ENCODE measurements around the gene OR10P1. TPM values are rescaled to one million over a fixed set of nuclear protein-coding genes. Genes with fewer than 3 reads are reported as not detected.
"Not testable (repeated sequence)": the region's sequence is repeated elsewhere in the genome, so short reads cannot be mapped to it uniquely, and the experiment has no call there.

The OR10P1 gene
- total RNA-seq (not detected in 2 replicates), polyA plus RNA-seq (not detected in 2 replicates), polyA minus RNA-seq (not detected in 2 replicates)
- not detected for total RNA-seq (2013)

DNA sequence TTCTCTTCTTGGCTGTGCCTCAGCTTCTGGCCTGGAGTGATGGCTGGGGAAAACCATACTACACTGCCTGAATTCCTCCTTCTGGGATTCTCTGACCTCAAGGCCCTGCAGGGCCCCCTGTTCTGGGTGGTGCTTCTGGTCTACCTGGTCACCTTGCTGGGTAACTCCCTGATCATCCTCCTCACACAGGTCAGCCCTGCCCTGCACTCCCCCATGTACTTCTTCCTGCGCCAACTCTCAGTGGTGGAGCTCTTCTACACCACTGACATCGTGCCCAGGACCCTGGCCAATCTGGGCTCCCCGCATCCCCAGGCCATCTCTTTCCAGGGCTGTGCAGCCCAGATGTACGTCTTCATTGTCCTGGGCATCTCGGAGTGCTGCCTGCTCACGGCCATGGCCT, at the start of gene OR10P1:
Gene OR10P1, plus strand, starts transcription at position 40 of the 400 bp plus-strand sequence. Its CDS starts 0 bp downstream, at position 40.
- H3K9ac ChIP-seq (ENCODE audit: low read length) = no peak within 1 kb of the TSS
- no peak within 1 kb of the TSS for H3K4me3 Mint-ChIP-seq
- H3K27ac ChIP-seq (ENCODE audit: low read length in 2 of 2) = no peak within 1 kb of the TSS
- no peaks in the 10 kb centered on the region for H3K79me2 ChIP-seq (ENCODE audit: control insufficient read depth, insufficient read depth, low read length)
- ATAC-seq (ENCODE audit: low read depth) = no peak
- peaks cover 0 to 17% (median 3%) of the 10 kb centered on the region in 4 experiments for H3K27me3 ChIP-seq (replicated peaks in 1 of 4; ENCODE audit: control extremely low read depth in 1 of 4, control insufficient read depth in 3 of 4, insufficient read depth in 4 of 4, low read length in 3 of 4)
- H3K4me1 ChIP-seq (ENCODE audit: control insufficient read depth in 2 of 2, insufficient read depth in 2 of 2, low read length in 2 of 2) = peaks cover 8% of the 10 kb centered on the region in 2 donors
- TF ChIP-seq, protein P1, sequence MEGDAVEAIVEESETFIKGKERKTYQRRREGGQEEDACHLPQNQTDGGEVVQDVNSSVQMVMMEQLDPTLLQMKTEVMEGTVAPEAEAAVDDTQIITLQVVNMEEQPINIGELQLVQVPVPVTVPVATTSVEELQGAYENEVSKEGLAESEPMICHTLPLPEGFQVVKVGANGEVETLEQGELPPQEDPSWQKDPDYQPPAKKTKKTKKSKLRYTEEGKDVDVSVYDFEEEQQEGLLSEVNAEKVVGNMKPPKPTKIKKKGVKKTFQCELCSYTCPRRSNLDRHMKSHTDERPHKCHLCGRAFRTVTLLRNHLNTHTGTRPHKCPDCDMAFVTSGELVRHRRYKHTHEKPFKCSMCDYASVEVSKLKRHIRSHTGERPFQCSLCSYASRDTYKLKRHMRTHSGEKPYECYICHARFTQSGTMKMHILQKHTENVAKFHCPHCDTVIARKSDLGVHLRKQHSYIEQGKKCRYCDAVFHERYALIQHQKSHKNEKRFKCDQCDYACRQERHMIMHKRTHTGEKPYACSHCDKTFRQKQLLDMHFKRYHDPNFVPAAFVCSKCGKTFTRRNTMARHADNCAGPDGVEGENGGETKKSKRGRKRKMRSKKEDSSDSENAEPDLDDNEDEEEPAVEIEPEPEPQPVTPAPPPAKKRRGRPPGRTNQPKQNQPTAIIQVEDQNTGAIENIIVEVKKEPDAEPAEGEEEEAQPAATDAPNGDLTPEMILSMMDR (IDR thresholded peaks at IDR 0.05) = no peak
- no peak for TF ChIP-seq EZH2 (IDR thresholded peaks at IDR 0.05; ENCODE audit: borderline replicate concordance, insufficient read depth, low read depth, low read length, poor library complexity, severe bottlenecking)
- H3K27ac Mint-ChIP-seq = no peak within 1 kb of the TSS
- no peak for DNase-seq
- intact Hi-C loops (cut with micrococcal nuclease) = no loop called here
- no peak within 1 kb of the TSS for H2AFZ ChIP-seq (ENCODE audit: insufficient read depth, low read depth, low read length, poor library complexity, severe bottlenecking)
- no peak within 1 kb of the TSS for H3K4me3 ChIP-seq (ENCODE audit: control extremely low read depth in 1 of 5, extremely low read depth in 1 of 5, insufficient read depth in 1 of 5, low read depth in 2 of 5, low read length in 4 of 5)
- POLR2A ChIA-PET = no interaction called here
- no peaks in the 10 kb centered on the region for H3K36me3 ChIP-seq (replicated peaks in 1 of 2; ENCODE audit: control extremely low read depth in 1 of 2, control insufficient read depth in 1 of 2, extremely low read depth in 1 of 2, insufficient read depth in 2 of 2, low read length in 1 of 2)
- H4K20me1 ChIP-seq (ENCODE audit: control insufficient read depth, insufficient read depth, low read length, poor library complexity, severe bottlenecking) = no peaks in the 10 kb centered on the region
- peaks cover 9% of the 10 kb centered on the region for H3K4me1 Mint-ChIP-seq
- peaks cover 19% of the 10 kb centered on the region for H3K27me3 Mint-ChIP-seq
- H3K9me3 Mint-ChIP-seq (ENCODE audit: insufficient read depth) = no peaks in the 10 kb centered on the region
- CTCF ChIA-PET = no interaction called here
- H3K9me3 ChIP-seq (ENCODE audit: control extremely low read depth in 1 of 3, control insufficient read depth in 2 of 3, insufficient read depth in 1 of 3, low read length in 2 of 3) = peaks cover 0 to 3% (median 0%) of the 10 kb centered on the region in 3 donors
- 85% methylated on average over 6 of the region's 6 CpGs for WGBS (ENCODE audit: insufficient coverage)
- no peak within 1 kb of the TSS for H3K4me2 ChIP-seq (replicated peaks; ENCODE audit: low read depth, low read length, poor library complexity, severe bottlenecking)

DNA sequence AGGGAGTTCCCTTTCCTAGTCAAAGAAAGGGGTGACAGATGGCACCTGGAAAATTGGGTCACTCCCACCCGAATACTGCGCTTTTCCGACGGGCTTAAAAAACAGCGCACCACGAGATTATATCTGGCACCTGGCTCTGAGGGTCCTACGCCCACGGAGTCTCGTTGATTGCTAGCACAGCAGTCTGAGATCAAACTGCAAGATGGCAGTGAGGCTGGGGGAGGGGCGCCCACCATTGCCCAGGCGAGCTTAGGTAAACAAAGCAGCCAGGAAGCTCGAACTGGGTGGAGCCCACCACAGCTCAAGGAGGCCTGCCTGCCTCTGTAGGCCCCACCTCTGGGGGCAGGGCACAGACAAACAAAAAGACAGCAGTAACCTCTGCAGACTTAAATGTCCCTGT, 46.5 kb upstream of the OR10P1 start:
- H3K36me3 ChIP-seq (replicated peaks in 1 of 2; ENCODE audit: control extremely low read depth in 1 of 2, control insufficient read depth in 1 of 2, extremely low read depth in 1 of 2, insufficient read depth in 2 of 2, low read length in 1 of 2); H3K9me3 ChIP-seq (ENCODE audit: control extremely low read depth in 1 of 3, control insufficient read depth in 2 of 3, insufficient read depth in 1 of 3, low read length in 2 of 3); CTCF ChIA-PET; H3K4me2 ChIP-seq (replicated peaks; ENCODE audit: low read depth, low read length, poor library complexity, severe bottlenecking); H3K79me2 ChIP-seq (ENCODE audit: control insufficient read depth, insufficient read depth, low read length); H3K9me3 Mint-ChIP-seq (ENCODE audit: insufficient read depth); H3K4me1 ChIP-seq (ENCODE audit: control insufficient read depth in 2 of 2, insufficient read depth in 2 of 2, low read length in 2 of 2); H3K4me3 ChIP-seq (ENCODE audit: control extremely low read depth in 1 of 5, extremely low read depth in 1 of 5, insufficient read depth in 1 of 5, low read depth in 2 of 5, low read length in 4 of 5); H3K27ac ChIP-seq (ENCODE audit: low read length in 2 of 2); intact Hi-C loops (cut with micrococcal nuclease); H2AFZ ChIP-seq (ENCODE audit: insufficient read depth, low read depth, low read length, poor library complexity, severe bottlenecking); POLR2A ChIA-PET; H3K27me3 ChIP-seq (replicated peaks in 1 of 4; ENCODE audit: control extremely low read depth in 1 of 4, control insufficient read depth in 3 of 4, insufficient read depth in 4 of 4, low read length in 3 of 4); DNase-seq; ATAC-seq (ENCODE audit: low read depth); H3K4me3 Mint-ChIP-seq; H3K9ac ChIP-seq (ENCODE audit: low read length); H3K4me1 Mint-ChIP-seq; H3K27ac Mint-ChIP-seq; H4K20me1 ChIP-seq (ENCODE audit: control insufficient read depth, insufficient read depth, low read length, poor library complexity, severe bottlenecking): not testable (repeated sequence)
- 91% methylated on average over 9 of the region's 12 CpGs for WGBS (ENCODE audit: insufficient coverage)
- H3K27me3 Mint-ChIP-seq = peaks cover 41% of the 10 kb centered on the region
